GM12891 (cell line): ENCODE results near the gene FAM181B.

Source experiments
- DNase-seq: peaks from one replicate; pipeline ENCODE4 v3.0.0; 2011; ENCODE audit warnings: low spot score; ENCODE audit not compliant: insufficient read length
- FAIRE-seq: peaks from 2 replicates; lab custom pipeline; 2011; peaks lifted over from hg19 to GRCh38; lab: Jason Lieb, UNC
- PAX5 ChIP-seq: IDR thresholded peaks from 2 replicates; pipeline ENCODE4 v1.6.1; 2011; ENCODE audit warnings: low read length, moderate library complexity, mild to moderate bottlenecking; ENCODE audit not compliant: insufficient read depth, severe bottlenecking
- POLR2A ChIP-seq: IDR thresholded peaks from 2 replicates; pipeline ENCODE4 v1.6.1; 2011; ENCODE audit warnings: low read depth, low read length, control low read depth
- POLR2AphosphoS5 ChIP-seq: IDR thresholded peaks from 2 replicates; pipeline ENCODE4 v1.6.1; 2011; ENCODE audit warnings: low read depth, low read length, control low read depth
- POU2F2 ChIP-seq: IDR thresholded peaks from 2 replicates; pipeline ENCODE4 v1.6.1; 2011; ENCODE audit warnings: low read depth, mild to moderate bottlenecking, control low read depth, low read length, moderate library complexity
- SPI1 ChIP-seq: IDR thresholded peaks from 2 replicates; pipeline ENCODE4 v1.6.1; 2011; ENCODE audit warnings: low read depth, low read length, control low read depth
- TAF1 ChIP-seq: IDR thresholded peaks from 2 replicates; pipeline ENCODE4 v1.6.1; 2011; ENCODE audit warnings: low read depth, low read length, control low read depth

The FAM181B gene

DNA sequence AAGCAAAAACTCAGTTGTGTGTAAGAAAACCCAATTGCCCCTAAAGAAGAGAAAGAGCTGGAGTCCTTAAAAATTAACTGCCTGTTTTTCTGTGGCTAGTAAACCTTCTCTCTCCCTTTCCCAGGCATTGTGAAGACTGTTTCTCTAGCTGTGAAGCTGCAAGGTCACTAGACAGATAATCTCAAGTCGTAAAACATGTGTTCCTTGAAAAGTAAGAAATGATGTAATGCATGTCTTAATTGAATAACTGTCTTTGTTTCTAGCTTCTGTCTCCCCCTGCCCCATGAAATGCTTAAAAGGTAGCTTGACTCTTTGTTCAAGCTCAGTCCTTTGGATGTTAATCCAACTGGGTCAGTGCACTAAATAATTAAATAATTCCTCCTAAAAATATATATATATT lies 29.5 kb upstream of the FAM181B start:
- DNase-seq (no peak), FAIRE-seq (no peak)
- TF ChIP-seq TAF1 (no peak), SPI1 (no peak), POU2F2 (no peak), PAX5 (no peak), POLR2AphosphoS5 (no peak), POLR2A (no peak)

GRCh38 chr11:82759649-82760048 lies 26.0 kb upstream of the FAM181B start:
- TF ChIP-seq SPI1 (no peak), POLR2A (no peak), POLR2AphosphoS5 (no peak), TAF1 (no peak), PAX5 (no peak), POU2F2 (no peak)
- FAIRE-seq (no peak), DNase-seq (no peak)

- FAIRE-seq (peak; percentile 81), DNase-seq (no peak)
- no peak for TF ChIP-seq SPI1
- no peak for TF ChIP-seq PAX5
- no peak for TF ChIP-seq POLR2A
- TF ChIP-seq TAF1 = no peak
- TF ChIP-seq POU2F2 = no peak
- TF ChIP-seq POLR2AphosphoS5 = no peak
Measured at GRCh38 chr11:82757660-82758357, 24.1 kb upstream of the FAM181B start.

DNA sequence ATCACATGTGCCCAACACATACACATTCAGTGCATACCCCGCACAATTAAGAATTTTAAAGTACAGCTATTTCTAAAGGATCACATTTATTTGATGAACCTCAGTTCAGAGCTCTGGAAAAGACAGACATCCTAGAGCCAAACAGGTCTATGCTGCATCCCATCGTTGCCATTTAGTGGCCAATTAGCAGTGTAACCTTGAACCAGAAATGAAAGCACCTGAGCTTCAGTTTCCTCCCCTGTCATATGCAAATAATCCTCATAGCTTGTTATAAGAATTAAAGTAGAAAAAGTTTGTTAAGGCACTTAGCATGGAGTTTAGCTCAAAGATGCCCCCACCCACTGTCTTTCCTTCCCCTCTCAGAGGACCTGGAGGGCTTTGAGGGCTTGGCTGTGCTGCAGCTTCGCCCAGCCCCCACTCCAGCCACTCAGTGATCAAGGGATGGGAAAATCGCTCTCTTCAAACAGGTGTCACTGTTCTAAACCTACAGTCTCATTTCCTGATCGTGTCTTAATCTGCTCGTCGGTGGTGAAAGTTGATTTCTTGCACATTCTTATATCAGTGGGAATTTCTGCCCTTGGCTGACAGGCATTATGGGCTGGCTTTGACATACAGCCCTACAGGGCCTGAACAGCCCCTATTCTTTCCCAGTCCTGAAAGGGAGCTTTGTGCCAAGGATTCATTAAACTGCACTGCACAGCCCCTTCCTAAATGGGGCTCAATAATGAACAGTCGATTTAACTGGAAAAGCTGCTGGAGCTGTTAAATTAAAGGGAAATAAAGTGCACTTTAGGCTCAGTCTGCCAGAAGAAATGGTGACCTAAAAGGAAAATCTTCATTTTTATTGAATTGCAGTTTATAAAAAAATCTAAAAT lies 23.3 kb upstream of the FAM181B start:
- DNase-seq = no peak
- peak; percentile 35 for FAIRE-seq
- no peak for TF ChIP-seq TAF1
- no peak for TF ChIP-seq POLR2A
- TF ChIP-seq POLR2AphosphoS5 = no peak
- TF ChIP-seq PAX5 = no peak
- TF ChIP-seq SPI1 = no peak
- no peak for TF ChIP-seq POU2F2

DNA sequence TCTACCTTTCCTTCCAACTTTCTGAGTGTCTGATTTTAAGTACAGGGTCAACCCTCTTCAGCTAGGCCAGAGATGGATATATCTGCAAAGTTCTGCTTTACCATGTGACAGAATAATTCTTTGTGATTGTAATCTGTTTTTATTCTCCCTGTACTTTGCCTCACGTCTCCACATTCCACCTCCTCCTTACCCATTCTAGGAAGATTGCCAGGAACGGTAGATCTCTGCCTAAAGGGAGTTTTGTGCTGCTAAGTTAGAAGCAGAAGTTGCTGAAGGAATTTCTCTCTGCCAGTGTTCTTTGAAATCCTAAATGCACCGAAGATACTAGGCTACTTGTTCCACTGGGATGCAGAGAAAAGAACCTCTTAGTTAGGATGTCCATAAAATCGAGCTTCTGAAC lies 20.7 kb upstream of the FAM181B start:
- no peak for DNase-seq
- TF ChIP-seq POU2F2 (no peak), SPI1 (no peak), POLR2A (no peak)
- FAIRE-seq = no peak

DNA sequence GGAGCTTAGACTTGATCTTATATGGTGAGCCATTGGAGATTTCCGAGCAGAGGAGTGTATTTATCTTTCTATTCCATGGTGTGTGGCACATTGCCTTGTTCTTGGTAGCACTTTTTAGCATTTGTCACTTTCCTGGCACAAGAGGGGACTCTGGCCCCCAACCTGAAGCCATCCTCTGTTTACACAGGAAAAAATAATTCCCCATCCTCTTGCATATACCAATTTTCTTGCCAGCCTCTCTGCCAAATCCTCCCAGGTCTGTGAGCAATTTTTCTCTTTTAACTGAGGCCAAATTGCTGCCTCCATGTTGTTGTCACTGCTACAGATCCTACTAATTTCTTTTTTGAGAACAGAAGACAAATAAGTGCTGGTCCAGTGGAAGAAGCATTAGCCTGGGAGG lies 20.3 kb upstream of the FAM181B start:
- FAIRE-seq (no peak), DNase-seq (no peak)
- no peak for TF ChIP-seq PAX5
- TF ChIP-seq TAF1 = no peak
- TF ChIP-seq POLR2AphosphoS5 = no peak
- no peak for TF ChIP-seq SPI1
- TF ChIP-seq POU2F2 = no peak
- TF ChIP-seq POLR2A = no peak

- no peak for DNase-seq
- FAIRE-seq = no peak
- TF ChIP-seq POLR2A (no peak), SPI1 (no peak), TAF1 (no peak), POU2F2 (no peak)
Measured at GRCh38 chr11:82752801-82753200, 19.1 kb upstream of the FAM181B start.

GRCh38 chr11:82750643-82751139 lies 17.0 kb upstream of the FAM181B start:
- TF ChIP-seq PAX5 = no peak
- no peak for TF ChIP-seq POLR2A
- no peak for TF ChIP-seq TAF1
- peak; percentile 60; the same call in 1 of the 2 replicates for TF ChIP-seq SPI1
- TF ChIP-seq POU2F2 = no peak
- no peak for TF ChIP-seq POLR2AphosphoS5
- FAIRE-seq (no peak), DNase-seq (no peak)

- FAIRE-seq = no peak
- TF ChIP-seq PAX5 (no peak), POLR2AphosphoS5 (no peak), SPI1 (no peak), TAF1 (no peak), POU2F2 (no peak), POLR2A (no peak)
- no peak for DNase-seq
Measured at GRCh38 chr11:82747471-82747870, 13.8 kb upstream of the FAM181B start.
